ENCODE data around the gene UBALD2.

- TF ChIP-seq POLR2A (IDR thresholded peaks at IDR 0.05), result no peak
- TF ChIP-seq CTCF (IDR thresholded peaks at IDR 0.05), result no peak
Measured at GRCh38 chr17:76233588-76234353, 31.4 kb upstream of the UBALD2 start.

Measured in esophagus squamous epithelium (tissue), 4 donors.